Activated naive CD4-positive, alpha-beta T cell treated with anti-CD3 and anti-CD28 coated beads, Interleukin-2, amount 10 ng/mL, durations not matched to agents 7 days and 5 days (primary cell): Measurements from ENCODE around the gene CCR4.
"Not testable (repeated sequence)": the region's sequence is repeated elsewhere in the genome, so short reads cannot be mapped to it uniquely, and the experiment has no call there.

Experiments
- CTCF ChIA-PET: fragments of 350-600 bp; sonication (Branson Sonifier 250); formaldehyde crosslinking; loops from one replicate; lab custom pipeline; 2021; ENCODE audit warnings: antibody characterized with exemption; lab: Charles Lee
- DNase-seq: peaks from one replicate; pipeline ENCODE4 v3.0.0-alpha.2; 2020
- H3K27ac Mint-ChIP-seq: one replicate; pipeline ENCODE4 v1.8.0; 2021; ENCODE audit warnings: mild to moderate bottlenecking, moderate library complexity, mixed read lengths
- H3K27me3 Mint-ChIP-seq: one replicate; pipeline ENCODE4 v1.8.0; 2021; ENCODE audit warnings: mild to moderate bottlenecking, mixed read lengths
- H3K36me3 Mint-ChIP-seq: one replicate; pipeline ENCODE4 v1.8.0; 2021; ENCODE audit warnings: mixed read lengths
- H3K4me1 Mint-ChIP-seq: one replicate; pipeline ENCODE4 v1.8.0; 2021; ENCODE audit warnings: mixed read lengths
- H3K4me3 Mint-ChIP-seq: one replicate; pipeline ENCODE4 v1.8.0; 2021; ENCODE audit warnings: mild to moderate bottlenecking, moderate library complexity, mixed read lengths
- H3K9me3 Mint-ChIP-seq: one replicate; pipeline ENCODE4 v1.8.0; 2021; ENCODE audit warnings: mixed read lengths

CCR4 gene

DNA sequence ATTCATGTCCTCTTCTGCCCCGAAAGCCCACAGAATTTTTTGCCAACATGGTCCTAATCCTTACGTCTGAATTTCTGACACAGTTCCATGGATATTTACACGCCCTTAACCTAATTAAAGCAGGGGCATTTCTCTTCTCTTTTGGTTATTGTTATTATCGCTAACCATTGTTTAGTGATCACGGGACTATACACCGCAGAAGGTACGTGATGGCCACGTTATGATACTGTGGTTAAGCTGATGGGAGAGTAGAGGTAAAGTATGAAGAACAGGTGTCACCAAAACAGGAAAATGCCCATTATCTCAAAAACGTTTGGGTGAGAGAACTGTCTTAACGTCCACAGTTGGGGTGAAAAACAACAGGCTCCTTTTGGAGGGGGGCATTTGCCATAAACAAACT lies 26.4 kb downstream of the CCR4 start:
- DNase-seq, result no peak
- peaks cover 4% of the 10 kb centered on the region for H3K27me3 Mint-ChIP-seq
- H3K9me3 Mint-ChIP-seq, result no peaks in the 10 kb centered on the region
- peaks cover 2% of the 10 kb centered on the region for H3K36me3 Mint-ChIP-seq
- CTCF ChIA-PET, result interaction anchor here (1.0 to 1.5 kb wide), 2 partner anchors 31 to 97 kb away, joined by 3 to 6 read pairs; no protein-coding TSS in a partner anchor
- H3K4me1 Mint-ChIP-seq, result peaks cover 36% of the 10 kb centered on the region
- no peak overlapping the region for H3K4me3 Mint-ChIP-seq
- H3K27ac Mint-ChIP-seq, result no peak overlapping the region

DNA sequence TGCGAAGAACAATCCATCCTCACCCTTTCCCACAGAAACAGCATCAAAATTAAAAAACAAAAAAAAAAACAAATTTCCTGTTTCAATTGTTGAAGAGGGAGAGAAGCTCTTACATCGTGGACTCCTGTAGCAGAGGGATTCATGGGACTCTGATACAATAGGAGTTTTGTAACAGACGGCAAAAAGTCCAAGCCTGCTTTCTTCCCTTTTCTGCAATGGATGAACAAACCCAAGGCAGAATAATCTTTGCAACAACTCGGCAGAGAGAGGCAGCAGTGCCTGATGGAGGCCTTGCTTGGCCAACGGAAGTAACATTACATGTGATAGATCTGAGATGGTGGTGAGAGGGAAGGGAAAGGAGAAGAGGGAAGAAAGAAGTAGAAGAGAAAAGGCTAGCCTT lies 26.9 kb downstream of the CCR4 start:
- Mint-ChIP-seq H3K27me3 (peaks cover 4% of the 10 kb centered on the region), H3K4me3 (no peak overlapping the region), H3K36me3 (peaks cover 2% of the 10 kb centered on the region), H3K9me3 (no peaks in the 10 kb centered on the region), H3K4me1 (peaks cover 31% of the 10 kb centered on the region), H3K27ac (no peak overlapping the region)
- no peak for DNase-seq
- CTCF ChIA-PET, result interaction anchor here (0.7 to 1.5 kb wide), 2 partner anchors 25 to 31 kb away, joined by 3 to 6 read pairs; no protein-coding TSS in a partner anchor

DNA sequence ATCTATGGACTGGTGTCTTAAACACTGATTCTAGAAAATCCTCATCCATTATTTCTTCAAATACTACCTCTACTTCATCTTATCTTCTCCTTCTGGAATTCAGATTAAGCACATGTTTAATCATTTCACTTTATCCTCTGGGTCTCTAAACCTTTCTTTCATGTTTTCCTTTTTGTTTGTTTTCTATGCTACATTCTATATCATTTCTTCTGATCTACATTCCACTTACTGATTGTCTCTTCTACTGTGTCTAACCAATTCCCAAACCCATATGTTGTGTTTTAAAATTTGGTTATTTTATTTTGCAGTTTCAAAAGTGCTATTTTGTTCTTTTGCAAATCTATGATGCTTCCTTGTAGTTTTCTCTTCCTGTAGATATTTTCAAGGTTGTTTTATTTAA lies 31.7 kb downstream of the CCR4 start:
- no peak for DNase-seq
- no peak overlapping the region for H3K4me3 Mint-ChIP-seq

DNA sequence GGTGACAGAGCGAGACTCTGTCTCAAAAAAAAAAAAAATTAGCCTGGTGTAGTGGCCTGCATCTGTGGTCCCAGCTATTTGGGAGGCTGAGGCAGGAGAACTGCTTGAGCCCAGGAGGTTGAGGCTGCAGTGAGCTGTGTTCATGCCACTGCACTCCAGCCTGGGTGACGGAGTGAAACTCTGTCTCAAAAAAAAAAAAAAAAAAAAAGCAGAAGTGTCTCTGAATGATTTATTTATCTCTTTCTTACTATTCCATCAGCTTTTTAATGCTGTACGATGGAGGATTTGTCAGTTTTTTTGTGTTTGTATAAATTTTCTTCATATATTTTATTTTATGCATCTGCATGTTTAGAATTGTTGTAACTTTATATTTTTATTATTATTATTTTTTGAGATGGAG lies 33.5 kb downstream of the CCR4 start:
- CTCF ChIA-PET, result not testable (repeated sequence)

More for the DNA sequence above, 31.7 kb downstream of the CCR4 start:
- no peaks in the 10 kb centered on the region for H3K9me3 Mint-ChIP-seq
- peaks cover 12% of the 10 kb centered on the region for H3K4me1 Mint-ChIP-seq
- peaks cover 4% of the 10 kb centered on the region for H3K27me3 Mint-ChIP-seq
- CTCF ChIA-PET, result no interaction called here
- H3K27ac Mint-ChIP-seq, result no peak overlapping the region
- H3K36me3 Mint-ChIP-seq, result peaks cover 2% of the 10 kb centered on the region

DNA sequence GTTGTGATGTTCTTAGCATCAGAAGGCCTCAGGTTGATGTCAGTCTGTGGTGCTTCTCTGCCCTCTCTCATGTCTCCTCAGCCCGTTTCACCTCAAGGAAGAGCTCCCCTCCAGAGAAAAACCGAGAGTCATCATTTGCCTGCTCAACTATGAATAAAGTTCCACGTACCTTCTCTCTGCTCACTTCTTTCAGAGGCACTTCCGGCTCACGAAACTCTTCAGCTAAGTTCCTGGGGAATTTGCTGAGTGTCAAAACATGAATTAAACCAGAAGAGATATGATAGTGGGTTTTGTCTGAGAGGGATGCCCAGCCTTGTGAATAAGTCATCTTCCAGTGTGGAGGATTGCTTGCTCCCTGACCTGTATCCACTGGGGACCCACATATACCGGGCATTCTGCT lies 37.7 kb downstream of the CCR4 start:
- no peak overlapping the region for H3K4me3 Mint-ChIP-seq
- peaks cover 5% of the 10 kb centered on the region for H3K36me3 Mint-ChIP-seq
- no peak overlapping the region for H3K27ac Mint-ChIP-seq
- peaks cover 26% of the 10 kb centered on the region for H3K4me1 Mint-ChIP-seq
- H3K27me3 Mint-ChIP-seq, result peaks cover 10% of the 10 kb centered on the region
- CTCF ChIA-PET, result interaction anchor here (1.1 kb wide), 1 partner anchor 12 kb away, joined by 3 read pairs; no protein-coding TSS in a partner anchor
- no peak for DNase-seq
- H3K9me3 Mint-ChIP-seq, result no peaks in the 10 kb centered on the region

More for the DNA sequence above, 33.5 kb downstream of the CCR4 start:
- DNase-seq, H3K4me3 Mint-ChIP-seq, H3K27ac Mint-ChIP-seq, H3K9me3 Mint-ChIP-seq, H3K36me3 Mint-ChIP-seq, H3K4me1 Mint-ChIP-seq: not testable (repeated sequence)
- H3K27me3 Mint-ChIP-seq, result peaks cover 11% of the 10 kb centered on the region

DNA sequence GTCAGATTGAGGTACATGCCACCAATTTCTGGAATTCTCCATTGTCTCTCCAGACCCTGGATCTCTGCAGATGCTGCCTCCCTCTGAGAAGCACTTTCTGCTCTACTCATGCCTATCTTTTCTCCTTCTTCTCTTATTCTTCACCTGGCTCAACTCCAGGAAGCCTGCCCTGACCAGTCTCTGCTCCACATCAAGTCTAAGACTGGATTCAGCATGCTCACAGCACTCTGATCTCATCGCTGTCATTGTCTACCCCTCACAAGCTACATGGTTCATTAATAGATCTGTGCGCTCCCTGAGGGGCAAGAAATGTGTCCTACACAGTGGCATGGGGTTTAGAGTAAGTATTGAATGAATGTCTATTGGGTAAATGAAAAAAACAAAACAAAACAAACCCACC lies 38.7 kb downstream of the CCR4 start:
- H3K4me1 Mint-ChIP-seq, result peaks cover 31% of the 10 kb centered on the region
- H3K36me3 Mint-ChIP-seq, result peaks cover 9% of the 10 kb centered on the region
- CTCF ChIA-PET, result interaction anchor here (1.1 kb wide), 1 partner anchor 11 kb away, joined by 3 read pairs; no protein-coding TSS in a partner anchor
- no peak overlapping the region for H3K27ac Mint-ChIP-seq
- H3K27me3 Mint-ChIP-seq, result peaks cover 10% of the 10 kb centered on the region
- no peaks in the 10 kb centered on the region for H3K9me3 Mint-ChIP-seq
- no peak overlapping the region for H3K4me3 Mint-ChIP-seq
- no peak for DNase-seq

DNA sequence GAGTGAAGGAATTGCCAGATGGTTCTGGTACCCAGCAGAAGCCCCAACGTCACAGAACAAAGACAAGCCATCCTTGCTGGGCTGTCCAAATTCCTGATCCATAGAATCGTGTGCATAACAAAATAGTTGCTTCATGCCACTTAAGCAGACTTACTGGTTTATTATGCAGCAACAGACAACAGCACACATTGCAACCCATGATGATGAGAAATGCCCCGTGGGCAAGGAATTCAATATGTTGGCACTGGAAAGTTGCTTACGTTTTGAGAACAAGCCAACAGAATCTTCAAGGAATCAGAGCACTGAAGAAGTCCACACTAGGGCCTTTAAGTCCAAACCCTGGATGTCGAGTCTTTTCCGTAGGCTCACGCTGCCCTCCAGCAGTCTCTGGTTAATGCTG lies 40.3 kb downstream of the CCR4 start:
- no peak overlapping the region for H3K4me3 Mint-ChIP-seq
- CTCF ChIA-PET, result no interaction called here
- peaks cover 45% of the 10 kb centered on the region for H3K4me1 Mint-ChIP-seq
- H3K27me3 Mint-ChIP-seq, result peaks cover 10% of the 10 kb centered on the region
- no peaks in the 10 kb centered on the region for H3K9me3 Mint-ChIP-seq
- H3K27ac Mint-ChIP-seq, result no peak overlapping the region
- DNase-seq, result no peak
- peaks cover 21% of the 10 kb centered on the region for H3K36me3 Mint-ChIP-seq

DNA sequence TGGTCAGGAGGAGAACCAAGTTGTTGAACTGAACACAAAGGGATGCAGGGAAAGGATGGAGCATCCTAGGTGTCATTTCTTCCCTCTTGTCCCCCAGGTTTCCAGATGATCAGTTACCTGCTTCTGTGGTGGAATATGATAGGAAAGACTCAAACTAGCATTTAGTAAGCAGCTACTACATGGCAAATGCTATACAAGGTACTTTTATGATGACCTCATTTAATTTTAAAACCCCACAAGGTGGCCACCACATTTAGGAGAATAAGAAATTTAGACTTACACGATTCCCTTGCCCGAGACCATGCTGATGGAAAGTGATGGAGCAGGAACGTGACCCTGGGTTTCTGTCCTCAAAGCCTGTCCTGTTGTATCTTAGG lies 40.9 kb downstream of the CCR4 start:
- CTCF ChIA-PET, result interaction anchor here (1.0 to 1.1 kb wide), 2 partner anchors 49 to 82 kb away, joined by 3 read pairs; no protein-coding TSS in a partner anchor
- H3K36me3 Mint-ChIP-seq, result peaks cover 24% of the 10 kb centered on the region
- H3K9me3 Mint-ChIP-seq, result no peaks in the 10 kb centered on the region
- peaks cover 42% of the 10 kb centered on the region for H3K4me1 Mint-ChIP-seq
- no peak overlapping the region for H3K4me3 Mint-ChIP-seq
- no peak overlapping the region for H3K27ac Mint-ChIP-seq
- no peak for DNase-seq
- H3K27me3 Mint-ChIP-seq, result peaks cover 10% of the 10 kb centered on the region

DNA sequence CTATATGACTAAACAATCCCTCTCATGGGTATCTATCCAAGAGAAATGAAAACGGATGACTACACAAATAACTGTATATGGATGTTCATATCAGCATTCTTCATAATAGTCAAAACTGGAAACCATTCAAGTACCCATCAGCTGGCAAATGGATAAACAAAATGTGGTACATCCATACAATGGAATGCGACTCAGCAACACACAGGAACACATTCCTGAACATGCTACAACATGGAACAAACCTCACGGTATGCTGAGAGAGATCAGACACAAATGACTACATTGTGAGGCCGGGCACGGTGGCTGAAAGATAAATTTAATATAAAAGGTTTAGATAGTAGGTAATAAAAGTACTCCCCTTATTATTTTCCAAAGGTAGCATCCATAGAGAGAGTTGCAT lies 42.6 kb downstream of the CCR4 start:
- H3K36me3 Mint-ChIP-seq, result peaks cover 26% of the 10 kb centered on the region
- peak overlapping the region; percentile 2 for H3K27ac Mint-ChIP-seq
- CTCF ChIA-PET, result no interaction called here

DNA sequence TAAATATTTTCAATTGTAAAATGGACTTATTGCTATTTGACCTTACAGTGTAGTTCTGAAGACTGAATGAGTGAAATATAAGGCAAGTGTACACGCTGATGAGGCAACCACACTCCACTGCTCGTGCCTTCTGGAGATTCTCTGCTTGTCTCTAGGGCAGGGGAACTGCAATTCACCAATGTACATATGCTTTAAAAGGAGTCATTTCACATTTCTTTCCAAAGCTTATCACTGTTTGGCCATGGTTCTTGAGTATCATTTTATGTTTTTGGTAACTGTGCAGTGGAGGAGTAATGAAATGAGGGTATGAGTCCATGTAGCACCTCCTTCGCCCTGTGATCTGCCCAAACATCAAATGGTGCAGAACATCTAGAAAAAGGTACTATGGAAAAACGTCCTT lies 43.7 kb downstream of the CCR4 start:
- DNase-seq, result no peak
- H3K4me3 Mint-ChIP-seq, result no peak overlapping the region
- H3K27ac Mint-ChIP-seq, result no peak overlapping the region
- peaks cover 56% of the 10 kb centered on the region for H3K4me1 Mint-ChIP-seq
- peaks cover 2% of the 10 kb centered on the region for H3K27me3 Mint-ChIP-seq
- no peaks in the 10 kb centered on the region for H3K9me3 Mint-ChIP-seq
- peaks cover 33% of the 10 kb centered on the region for H3K36me3 Mint-ChIP-seq
- CTCF ChIA-PET, result no interaction called here

More for the DNA sequence above, 42.6 kb downstream of the CCR4 start:
- DNase-seq, result no peak
- Mint-ChIP-seq H3K9me3 (no peaks in the 10 kb centered on the region), H3K27me3 (peaks cover 10% of the 10 kb centered on the region), H3K4me3 (no peak overlapping the region), H3K4me1 (peaks cover 52% of the 10 kb centered on the region)

DNA sequence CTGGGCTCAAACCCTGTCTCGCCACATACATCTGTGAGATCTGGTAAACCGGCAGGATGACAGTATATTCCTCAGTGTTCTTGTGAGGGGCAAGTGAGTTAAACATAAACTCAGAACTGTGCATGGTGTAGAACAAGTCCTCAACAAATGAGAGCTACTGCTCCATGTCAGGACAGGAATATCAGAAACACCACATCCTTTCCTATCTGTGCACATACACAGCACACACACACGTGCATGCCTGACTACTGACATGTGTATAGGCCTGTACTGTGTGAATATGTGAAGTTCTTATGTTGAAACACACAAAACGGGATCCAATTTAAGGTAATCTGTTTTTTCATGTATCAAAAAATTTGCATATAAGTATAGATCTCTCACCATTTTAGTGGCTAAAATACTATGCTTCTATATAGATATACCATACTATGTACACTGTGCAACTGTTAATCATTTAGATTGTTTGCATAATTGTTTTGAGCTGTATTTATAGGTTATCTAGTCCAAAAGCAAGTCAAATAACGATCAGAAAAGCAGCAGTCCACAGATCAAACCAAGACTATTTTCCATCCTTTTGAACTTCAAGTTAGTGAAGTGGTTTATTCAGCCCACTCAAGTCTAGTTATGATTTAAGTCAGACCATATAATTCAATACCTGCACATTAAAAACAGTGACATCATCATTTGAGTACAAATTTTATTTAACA lies 44.8 kb downstream of the CCR4 start:
- Mint-ChIP-seq H3K27me3 (peaks cover 4% of the 10 kb centered on the region), H3K4me3 (no peak overlapping the region), H3K9me3 (no peaks in the 10 kb centered on the region), H3K4me1 (peaks cover 63% of the 10 kb centered on the region), H3K36me3 (peaks cover 40% of the 10 kb centered on the region), H3K27ac (no peak overlapping the region)
- CTCF ChIA-PET, result no interaction called here
- no peak for DNase-seq

DNA sequence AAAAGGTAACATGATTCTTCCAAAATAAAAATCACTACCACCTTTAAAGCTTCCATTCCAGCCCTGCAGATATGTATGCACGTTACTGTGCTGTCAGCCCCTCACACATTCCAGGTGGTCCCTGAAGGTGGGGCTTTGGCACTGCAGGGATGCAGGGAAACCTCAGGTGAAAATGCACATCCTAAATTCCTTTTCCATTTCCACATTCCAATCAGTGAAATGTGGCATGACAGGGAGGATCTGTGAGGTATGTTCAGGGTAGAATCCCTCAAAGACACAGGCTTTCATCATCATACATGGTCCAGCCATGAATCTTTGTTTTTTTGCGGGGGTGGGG lies 45.3 kb downstream of the CCR4 start:
- no peak for DNase-seq

DNA sequence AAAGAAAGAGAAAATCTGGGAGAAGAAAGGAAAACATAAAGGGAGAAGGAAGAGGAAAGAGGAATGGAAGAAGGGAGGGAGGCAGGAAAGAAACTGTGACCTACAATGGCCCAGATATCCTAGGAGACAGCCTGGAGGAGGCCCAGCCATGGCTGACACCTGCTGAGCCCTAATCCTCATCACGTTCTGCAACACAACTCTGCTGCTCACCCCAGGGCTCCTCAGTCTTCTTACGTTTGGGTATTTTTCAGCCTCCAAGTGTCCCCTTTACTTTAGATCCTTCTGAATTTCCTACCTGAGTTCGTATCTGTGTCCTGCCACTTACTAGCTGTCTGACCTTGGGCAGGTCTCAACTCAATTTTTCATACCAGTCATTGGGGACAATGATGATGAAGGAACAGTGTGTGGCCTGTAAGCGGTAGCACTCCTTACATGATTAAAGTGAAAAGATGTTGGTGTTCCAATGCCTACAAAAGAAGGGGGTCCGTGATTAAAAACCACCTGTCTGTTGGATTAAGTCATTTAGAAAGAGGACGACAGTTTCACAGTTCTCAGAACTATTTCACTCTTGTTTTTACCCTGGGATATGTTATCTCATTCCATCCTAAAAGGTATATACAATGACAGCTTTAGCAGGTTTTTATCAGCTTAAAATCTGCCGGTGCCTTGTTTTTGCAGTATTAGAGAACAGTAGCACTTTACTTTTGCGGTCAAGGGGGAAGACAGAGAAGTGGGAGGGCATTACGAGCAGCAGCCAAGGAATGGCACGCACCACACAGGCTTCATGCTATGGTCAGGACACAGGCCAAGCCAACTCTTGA lies 47.4 kb downstream of the CCR4 start:
- CTCF ChIA-PET, result no interaction called here
- Mint-ChIP-seq H3K9me3 (no peaks in the 10 kb centered on the region), H3K4me1 (peaks cover 63% of the 10 kb centered on the region), H3K27me3 (peaks cover 4% of the 10 kb centered on the region), H3K4me3 (no peak overlapping the region), H3K36me3 (peaks cover 49% of the 10 kb centered on the region), H3K27ac (peak overlapping the region; percentile 62)
- DNase-seq, result no peak

More for the DNA sequence above, 45.3 kb downstream of the CCR4 start:
- Mint-ChIP-seq H3K4me1 (peaks cover 66% of the 10 kb centered on the region), H3K9me3 (no peaks in the 10 kb centered on the region), H3K36me3 (peaks cover 44% of the 10 kb centered on the region), H3K27ac (no peak overlapping the region), H3K4me3 (no peak overlapping the region), H3K27me3 (peaks cover 4% of the 10 kb centered on the region)
- CTCF ChIA-PET, result no interaction called here

DNA sequence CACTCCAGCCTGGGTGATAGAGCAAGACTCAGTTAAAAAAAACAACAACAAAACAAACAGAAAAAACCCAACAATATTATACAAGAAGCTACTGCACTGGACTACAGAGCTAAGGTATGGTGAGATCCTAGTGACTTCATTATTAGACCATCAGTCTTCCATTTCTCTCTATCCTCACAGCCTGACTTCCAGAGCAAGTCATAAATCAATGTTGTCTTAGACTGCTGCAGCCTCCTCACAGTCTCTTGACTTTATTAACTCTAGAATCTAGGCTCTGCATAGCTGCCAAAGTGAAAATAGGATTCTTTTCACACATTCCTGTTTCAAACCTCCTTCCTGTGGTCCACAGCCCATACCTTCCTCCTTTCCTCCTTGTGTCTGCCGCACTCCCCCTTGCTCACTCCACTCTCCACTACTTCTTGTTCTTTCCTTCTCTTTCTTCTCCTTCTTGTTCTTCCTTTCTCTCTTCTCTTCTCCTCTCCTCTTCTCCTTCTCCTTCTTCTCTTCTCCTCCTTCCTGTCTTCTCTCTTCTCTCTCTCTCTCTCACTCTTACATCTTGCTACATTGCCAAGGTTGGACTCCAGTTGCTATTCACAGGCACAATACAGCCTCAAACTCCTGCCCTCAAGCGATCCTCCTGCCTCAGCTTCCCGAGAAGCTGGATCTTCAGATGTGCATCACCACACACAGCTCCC lies 49.4 kb downstream of the CCR4 start:
- Mint-ChIP-seq H3K27me3 (peaks cover 4% of the 10 kb centered on the region), H3K27ac (peak overlapping the region; percentile 24), H3K4me3 (no peak overlapping the region), H3K36me3 (peaks cover 55% of the 10 kb centered on the region), H3K4me1 (peaks cover 51% of the 10 kb centered on the region), H3K9me3 (no peaks in the 10 kb centered on the region)
- CTCF ChIA-PET, result interaction anchor here (1.1 to 1.7 kb wide), 3 partner anchors 8 to 74 kb away, joined by 3 to 6 read pairs (median 4); no protein-coding TSS in a partner anchor
- no peak for DNase-seq
